ENCODE results near the gene ZNF358. TPM values are rescaled to one million over a fixed set of nuclear protein-coding genes. Genes with fewer than 3 reads are reported as not detected.
A peak's percentile ranks its signal among the peaks of the same experiment; 100 is the strongest.

Gene ZNF358
- total RNA-seq, 1 donor from 2014 or later: 16.9 TPM

- H3K36me3 ChIP-seq: no peaks in the 10 kb centered on the region
- peaks cover 21% of the 10 kb centered on the region for H3K79me2 ChIP-seq (ENCODE audit: low read depth)
- H2AFZ ChIP-seq (replicated peaks): no peak overlapping the region
- Mint-ChIP-seq H3K4me3 (peak overlapping the region; percentile 92), H3K36me3 (peaks cover 6% of the 10 kb centered on the region), H3K27ac (peak overlapping the region; percentile 96), H3K9me3 (no peaks in the 10 kb centered on the region), H3K27me3 (ENCODE audit: insufficient read depth, low read depth) (peaks cover 10% of the 10 kb centered on the region), H3K4me1 (peaks cover 22% of the 10 kb centered on the region)
- TF ChIP-seq CTCF (IDR thresholded peaks at IDR 0.05) (no peak), EZH2 (IDR thresholded peaks at IDR 0.05) (no peak), EZH2phosphoT487 (IDR thresholded peaks at IDR 0.05) (no peak)
- H3K27me3 ChIP-seq: no peaks in the 10 kb centered on the region
- H3K4me2 ChIP-seq: peak overlapping the region; percentile 89
- peak; percentile 12 for DNase-seq (ENCODE audit: low spot score)
- no peaks in the 10 kb centered on the region for H4K20me1 ChIP-seq (ENCODE audit: low read depth)
- H3F3A ChIP-seq (ENCODE audit: low read depth): peaks cover 18% of the 10 kb centered on the region
- H3K9ac ChIP-seq: peak overlapping the region; percentile 80
- no peak overlapping the region for H3K27ac ChIP-seq
- no peaks in the 10 kb centered on the region for H3K9me3 ChIP-seq (ENCODE audit: low read depth)
- peak overlapping the region; percentile 57 for H3K4me3 ChIP-seq
- H3K4me1 ChIP-seq: peaks cover 4% of the 10 kb centered on the region
Observed at GRCh38 chr19:7516333-7516732, 430 bp downstream of the ZNF358 start.

GRCh38 chr19:7516878-7517277 lies 975 bp downstream of the ZNF358 start:
- no peaks in the 10 kb centered on the region for H3K27me3 ChIP-seq
- no peaks in the 10 kb centered on the region for H4K20me1 ChIP-seq (ENCODE audit: low read depth)
- H3K4me1 ChIP-seq: peaks cover 6% of the 10 kb centered on the region
- H3K4me3 ChIP-seq: peak overlapping the region; percentile 57
- no peaks in the 10 kb centered on the region for H3K9me3 Mint-ChIP-seq
- peak overlapping the region; percentile 96 for H3K27ac Mint-ChIP-seq
- no peaks in the 10 kb centered on the region for H3K9me3 ChIP-seq (ENCODE audit: low read depth)
- H2AFZ ChIP-seq (replicated peaks): no peak overlapping the region
- no peak for DNase-seq (ENCODE audit: low spot score)
- TF ChIP-seq CTCF (IDR thresholded peaks at IDR 0.05): no peak
- TF ChIP-seq EZH2phosphoT487 (IDR thresholded peaks at IDR 0.05): no peak
- no peak for TF ChIP-seq EZH2 (IDR thresholded peaks at IDR 0.05)
- peaks cover 21% of the 10 kb centered on the region for H3K79me2 ChIP-seq (ENCODE audit: low read depth)
- H3K9ac ChIP-seq: peak overlapping the region; percentile 80
- H3K4me2 ChIP-seq: peak overlapping the region; percentile 89
- H3K4me3 Mint-ChIP-seq: peak overlapping the region; percentile 92
- H3K36me3 Mint-ChIP-seq: peaks cover 6% of the 10 kb centered on the region
- peaks cover 13% of the 10 kb centered on the region for H3K27me3 Mint-ChIP-seq (ENCODE audit: insufficient read depth, low read depth)
- H3K4me1 Mint-ChIP-seq: peaks cover 25% of the 10 kb centered on the region
- no peaks in the 10 kb centered on the region for H3K36me3 ChIP-seq
- no peak overlapping the region for H3K27ac ChIP-seq
- peaks cover 22% of the 10 kb centered on the region for H3F3A ChIP-seq (ENCODE audit: low read depth)

- DNase-seq (ENCODE audit: low spot score): no peak
- Histone ChIP-seq H3K4me2 (no peak overlapping the region), H3K36me3 (no peaks in the 10 kb centered on the region), H3K27me3 (no peaks in the 10 kb centered on the region), H3F3A (ENCODE audit: low read depth) (peaks cover 11% of the 10 kb centered on the region), H4K20me1 (ENCODE audit: low read depth) (peaks cover 4% of the 10 kb centered on the region), H3K4me1 (peaks cover 15% of the 10 kb centered on the region), H3K9me3 (ENCODE audit: low read depth) (no peaks in the 10 kb centered on the region), H3K4me3 (no peak overlapping the region), H3K79me2 (ENCODE audit: low read depth) (peaks cover 21% of the 10 kb centered on the region), H3K27ac (no peak overlapping the region), H2AFZ (replicated peaks) (no peak overlapping the region), H3K9ac (no peak overlapping the region)
- Mint-ChIP-seq H3K27me3 (ENCODE audit: insufficient read depth, low read depth) (peaks cover 9% of the 10 kb centered on the region), H3K36me3 (peaks cover 6% of the 10 kb centered on the region), H3K27ac (no peak overlapping the region), H3K4me1 (peaks cover 32% of the 10 kb centered on the region), H3K9me3 (no peaks in the 10 kb centered on the region), H3K4me3 (peak overlapping the region; percentile 59)
- no peak for TF ChIP-seq CTCF (IDR thresholded peaks at IDR 0.05)
- no peak for TF ChIP-seq EZH2 (IDR thresholded peaks at IDR 0.05)
- TF ChIP-seq EZH2phosphoT487 (IDR thresholded peaks at IDR 0.05): no peak
Observed at GRCh38 chr19:7519361-7520130, 3.6 kb downstream of the ZNF358 start.

Measured in neural progenitor cell (in vitro differentiated cells).